ENCODE results near the gene GPR6.

GRCh38 chr6:109987196-109987595, 9.1 kb downstream of the GPR6 start:
- TF ChIP-seq POLR2A (IDR thresholded peaks at IDR 0.05) (no peak), CTCF (IDR thresholded peaks at IDR 0.05) (no peak)

All from body of pancreas (tissue), 4 donors.